GM19467 (cell line): ENCODE data around the gene NIN.
"Not testable (repeated sequence)": the region's sequence is repeated elsewhere in the genome, so short reads cannot be mapped to it uniquely, and the experiment has no call there.

Experiments
- ATAC-seq: cut with Tn5 transposase; IDR thresholded peaks from one replicate; pipeline ENCODE4 v1.9.1; 2021; ENCODE audit warnings: mild to moderate bottlenecking, moderate library complexity; ENCODE audit not compliant: unreplicated experiment

The NIN gene

DNA sequence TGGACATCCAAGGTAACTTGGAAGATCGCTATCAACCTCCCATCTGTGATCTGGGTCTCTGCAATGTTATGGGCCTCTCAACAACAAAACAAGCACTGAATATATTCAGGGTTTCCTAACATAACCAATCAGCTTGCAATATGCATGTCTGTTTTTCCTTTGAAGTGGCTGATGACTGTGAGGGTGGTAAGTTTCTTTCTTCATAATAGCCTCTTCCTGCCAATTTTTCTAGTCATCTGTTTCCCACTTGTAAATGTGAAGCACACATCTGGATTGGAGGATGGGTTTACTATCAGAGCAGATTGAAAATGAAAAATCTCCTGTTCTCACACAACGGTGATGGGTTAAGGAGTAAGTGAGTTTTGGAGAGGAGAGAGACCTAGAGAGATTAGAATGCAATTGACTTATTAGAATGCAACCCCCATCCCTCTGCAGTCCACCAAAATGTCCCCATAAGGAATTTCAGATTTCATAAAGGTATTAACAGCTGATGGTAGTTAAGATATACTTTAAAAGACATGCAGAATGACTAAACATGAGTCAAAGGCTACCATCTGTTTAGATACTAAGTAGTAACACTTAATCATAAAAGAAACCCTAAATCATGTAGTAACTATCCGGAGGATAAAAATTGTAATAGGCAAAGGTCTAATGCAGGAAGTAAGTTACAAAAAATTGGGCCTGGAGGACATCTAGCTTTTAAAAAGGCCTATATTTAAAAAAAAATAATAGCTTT, 104.4 kb downstream of the NIN start:
- ATAC-seq = no peak

DNA sequence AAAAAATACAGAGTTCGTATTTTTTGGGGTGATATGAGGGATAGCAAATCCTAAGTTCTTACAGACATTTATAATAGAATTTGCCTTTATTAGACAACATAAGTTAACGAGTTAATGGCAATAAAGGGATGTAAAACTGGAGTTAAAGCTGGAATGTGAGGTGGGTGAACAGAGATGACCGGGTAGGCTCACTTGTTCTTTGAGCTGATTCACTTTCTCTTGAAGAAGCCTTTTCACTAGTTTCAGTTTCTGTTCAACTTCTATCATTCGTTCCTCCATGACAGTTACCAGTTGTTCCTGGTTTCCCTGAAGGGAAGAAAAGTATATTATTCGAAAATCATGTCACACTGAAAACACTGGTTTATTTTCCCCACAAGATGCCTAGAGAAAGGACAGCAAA, 105.2 kb downstream of the NIN start:
- ATAC-seq = no peak

DNA sequence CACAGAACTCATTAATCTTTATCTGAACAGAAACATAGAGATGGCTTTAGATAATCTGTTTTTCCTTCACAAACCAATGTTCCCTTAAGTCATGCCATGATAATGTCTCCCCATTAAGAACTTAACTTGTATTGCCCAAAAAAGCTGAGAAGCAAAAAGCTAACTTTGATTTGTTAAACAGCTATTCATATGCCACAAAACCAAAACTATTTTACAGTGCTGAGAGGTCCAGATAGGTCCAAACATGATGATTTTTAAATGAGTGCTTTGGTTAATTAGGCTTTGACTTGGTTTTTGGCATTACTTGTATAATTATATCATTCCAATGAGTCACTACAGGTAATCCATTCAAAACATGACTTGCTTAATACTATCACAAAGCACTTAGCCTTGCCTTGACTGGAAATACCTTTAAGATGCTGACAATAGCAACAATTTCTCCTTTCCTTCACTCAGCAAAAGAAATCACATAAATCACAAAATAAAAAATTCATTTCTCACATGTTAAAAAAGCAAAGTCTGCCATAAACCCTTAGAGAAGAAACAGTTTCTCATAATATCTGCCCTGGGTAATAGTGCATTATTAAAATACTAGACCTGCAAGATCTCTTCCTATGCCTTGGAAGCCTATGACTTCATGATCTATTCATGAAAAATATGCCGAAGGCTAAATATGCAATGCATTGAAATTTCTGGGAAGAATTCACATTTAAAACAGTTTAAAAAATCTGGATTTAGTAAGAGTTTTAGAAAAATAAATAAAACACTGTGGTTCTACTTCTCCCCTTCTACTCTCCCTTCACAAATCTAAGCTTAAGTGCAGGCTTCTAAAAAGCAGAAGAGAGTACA, 110.8 kb downstream of the NIN start:
- ATAC-seq = no peak

DNA sequence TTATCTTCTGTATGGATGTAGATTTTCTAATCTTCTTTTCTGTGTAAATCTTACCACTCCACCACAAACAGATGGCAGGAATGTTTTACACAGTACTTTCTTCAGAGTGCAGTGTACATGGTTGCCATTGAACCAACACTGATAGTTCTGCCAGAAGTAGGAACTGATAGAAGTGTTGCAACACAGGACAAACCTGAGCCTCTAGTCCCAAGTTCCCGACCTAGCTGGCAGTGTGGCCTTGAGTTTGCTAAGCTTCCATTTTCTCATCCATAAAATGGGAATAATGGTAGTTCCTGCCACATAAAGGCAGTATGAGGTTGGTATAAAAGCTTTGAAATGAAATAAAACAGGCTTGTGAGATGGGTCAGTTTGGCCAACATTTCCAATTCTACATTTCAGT, 112.0 kb downstream of the NIN start:
- no peak for ATAC-seq

DNA sequence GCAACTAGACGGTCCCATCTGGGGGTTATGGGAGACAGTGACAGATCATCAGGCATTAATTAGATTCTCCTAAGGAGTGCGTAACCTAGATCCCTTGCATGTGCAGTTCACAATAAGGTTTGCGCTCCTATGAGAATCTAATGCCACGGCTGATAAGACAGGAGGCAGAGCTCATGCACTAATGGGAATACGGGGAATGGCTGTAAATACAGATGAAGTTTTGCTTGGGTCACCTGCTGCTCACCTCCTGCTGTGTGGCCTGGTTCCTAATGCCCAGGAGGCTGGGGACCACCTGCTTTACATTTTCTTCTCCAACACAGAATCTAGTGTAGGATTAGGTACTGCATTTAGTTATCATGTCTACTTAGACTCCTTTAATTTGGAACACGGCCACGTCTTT, 113.2 kb downstream of the NIN start:
- no peak for ATAC-seq

DNA sequence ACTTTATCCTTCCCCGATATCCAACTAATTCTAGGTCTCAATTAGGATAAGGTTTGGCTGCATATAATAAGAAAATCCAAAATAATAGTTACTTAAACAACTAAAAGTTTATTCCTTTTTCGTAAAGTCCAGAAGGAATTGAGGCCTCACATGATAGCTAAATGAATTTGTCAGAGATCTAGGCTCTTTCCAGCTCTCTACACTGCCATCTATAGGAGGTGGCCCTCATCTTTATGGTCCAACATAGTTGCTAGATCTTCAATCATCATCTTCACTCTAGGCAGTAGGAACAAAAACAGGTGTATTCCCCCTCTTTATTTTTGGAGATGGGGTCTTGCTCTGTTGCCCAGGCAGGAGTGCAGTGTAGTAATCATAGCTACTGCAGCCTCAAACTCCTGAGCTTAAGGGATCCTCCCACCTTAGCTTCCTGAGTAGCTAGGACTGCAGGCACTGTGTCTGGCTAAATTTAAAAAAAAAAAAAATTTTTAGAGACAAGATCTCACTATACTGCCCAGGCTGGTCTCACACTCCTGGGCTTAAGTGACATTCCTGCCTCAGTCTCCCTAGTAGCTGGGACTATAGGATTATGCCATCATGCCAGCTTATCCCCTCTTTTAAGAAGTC, 116.4 kb downstream of the NIN start:
- ATAC-seq = no peak

DNA sequence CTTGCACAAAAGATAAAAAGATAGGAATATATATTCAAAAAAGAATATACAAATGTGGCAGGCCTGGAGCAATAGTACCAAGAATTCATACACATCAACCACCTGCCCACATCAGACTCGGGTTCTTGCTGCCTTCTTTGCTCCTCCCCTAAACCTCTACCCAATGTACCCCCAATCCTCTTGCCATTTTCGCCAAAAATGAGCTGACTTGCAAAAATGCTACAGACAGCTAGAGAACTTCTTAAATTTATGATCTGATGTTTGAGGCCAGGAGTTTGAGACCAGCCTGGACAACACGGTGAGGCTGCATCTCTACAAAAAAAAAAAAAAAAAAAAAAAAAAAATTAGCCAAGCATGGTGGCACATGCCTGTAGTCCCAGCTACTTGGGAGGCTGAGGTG, 119.9 kb downstream of the NIN start:
- ATAC-seq = no peak

DNA sequence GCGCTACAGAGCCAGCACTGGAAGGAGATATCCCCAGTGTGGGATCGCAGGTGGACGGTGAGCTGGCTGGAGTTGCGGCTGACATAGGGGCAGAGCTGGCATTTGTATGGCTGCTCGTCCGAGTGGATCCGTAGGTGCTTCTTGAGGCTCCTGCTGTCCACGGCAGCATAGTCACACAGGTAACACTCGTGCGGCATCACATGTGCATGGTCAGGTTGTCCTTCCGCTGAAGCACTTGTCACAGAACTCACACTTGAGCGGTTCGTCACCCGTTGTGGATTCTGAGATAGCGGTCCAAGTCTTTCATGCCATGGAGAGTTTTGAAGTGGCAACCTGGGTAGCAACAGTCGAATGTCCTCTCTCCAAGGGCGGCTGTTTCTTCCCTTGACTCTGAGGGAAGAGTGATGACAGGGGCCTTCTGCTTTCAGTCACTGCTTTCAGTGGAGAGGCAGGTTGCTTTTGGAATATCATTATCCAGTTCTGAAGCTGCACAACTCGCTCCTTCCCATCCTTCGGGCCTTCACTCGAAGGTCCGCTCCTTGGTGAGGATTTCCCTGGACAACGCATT, 125.9 kb downstream of the NIN start:
- ATAC-seq = no peak

DNA sequence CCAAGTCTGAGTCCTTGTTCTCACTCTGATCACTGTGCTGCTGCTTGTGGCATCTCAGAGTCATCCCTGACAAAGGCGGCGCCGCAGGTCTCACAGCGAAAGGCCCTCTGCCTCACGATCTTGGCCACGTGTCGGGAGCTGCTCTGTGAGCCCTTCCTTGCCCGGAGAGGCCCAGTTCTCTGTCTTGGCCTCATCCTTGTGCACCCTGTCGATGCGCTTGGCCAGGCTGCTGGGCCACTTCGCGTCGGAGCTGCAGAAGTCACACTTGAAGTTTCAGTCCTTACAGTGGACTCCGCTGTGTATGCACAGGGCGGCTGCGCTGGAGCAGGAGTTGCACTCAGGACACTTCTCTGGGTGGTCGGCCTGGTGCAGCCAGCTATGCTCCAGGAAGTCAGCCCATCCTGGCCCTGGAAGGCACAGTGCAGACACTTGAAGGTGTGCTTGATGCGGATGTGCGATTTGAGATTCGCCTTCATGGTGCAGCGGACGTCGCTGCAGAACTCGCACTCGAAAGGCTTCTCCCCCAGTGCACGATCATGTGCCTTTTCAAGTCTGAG, 126.4 kb downstream of the NIN start:
- ATAC-seq = no peak

DNA sequence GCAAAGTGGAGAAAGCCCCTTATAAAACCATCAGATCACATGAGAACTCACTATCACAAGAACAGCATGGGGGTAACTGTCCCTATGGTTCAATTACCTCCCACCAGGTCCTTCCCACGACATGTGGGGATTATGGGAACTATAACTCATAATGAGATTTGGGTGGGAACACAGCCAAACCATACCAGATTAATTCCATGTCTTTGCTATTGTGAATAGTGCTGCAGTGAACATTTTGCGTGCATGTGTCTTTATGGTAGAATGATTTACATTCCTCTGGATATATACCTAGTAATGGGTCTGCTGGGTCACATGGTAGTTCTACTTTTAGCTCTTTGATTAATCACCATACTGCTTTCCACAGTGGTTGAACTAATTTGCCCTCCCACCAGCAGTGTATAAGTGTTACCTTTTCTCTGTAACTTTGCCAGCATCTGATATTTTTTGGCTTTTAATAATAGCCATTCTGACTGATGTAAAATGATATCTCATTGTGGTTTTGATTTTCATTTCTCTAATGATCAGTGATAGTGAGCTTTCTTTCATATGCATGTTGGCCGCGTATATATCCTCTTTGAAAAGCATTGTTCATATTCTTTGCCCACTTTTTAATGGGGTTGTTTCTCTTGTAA, 133.2 kb downstream of the NIN start:
- ATAC-seq = no peak

DNA sequence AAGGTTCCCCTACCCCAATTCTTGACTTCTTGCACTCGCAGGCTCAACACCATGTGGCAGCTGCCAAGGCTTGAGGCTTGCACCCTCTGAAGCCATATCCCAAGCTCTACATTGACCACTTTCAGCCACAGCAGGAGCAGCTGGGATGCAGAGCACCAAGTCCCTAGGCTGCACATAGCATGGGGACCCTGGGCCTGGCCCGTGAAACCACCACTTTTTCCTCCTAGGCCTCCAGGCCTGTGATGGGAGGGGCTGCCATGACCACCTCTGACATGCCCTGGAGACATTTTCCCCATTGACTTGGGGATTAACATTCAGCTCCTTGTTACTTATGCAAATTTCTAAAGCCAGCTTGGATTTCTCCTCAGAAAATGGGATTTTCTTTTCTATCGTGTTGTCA, 136.7 kb downstream of the NIN start:
- not testable (repeated sequence) for ATAC-seq

DNA sequence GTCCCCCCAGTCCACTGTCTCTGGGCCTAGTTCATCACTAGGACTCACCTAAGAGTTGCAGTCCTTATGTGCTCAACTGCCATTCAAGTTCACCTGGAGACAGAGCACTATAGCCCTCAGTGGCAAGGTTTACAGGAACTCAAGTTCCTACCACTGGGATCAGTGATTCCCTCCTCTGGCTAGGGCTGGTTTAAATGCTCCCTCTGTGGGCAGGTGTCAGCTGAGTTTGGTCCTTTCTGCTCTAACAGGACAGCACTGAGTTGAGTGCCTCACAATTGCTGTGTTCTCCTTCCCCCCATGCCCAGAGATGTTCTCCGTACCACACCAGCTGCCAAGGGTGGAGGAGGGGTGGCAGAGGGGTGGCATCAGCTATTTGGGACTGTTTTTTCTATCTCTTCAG, 142.1 kb downstream of the NIN start:
- no peak for ATAC-seq

DNA sequence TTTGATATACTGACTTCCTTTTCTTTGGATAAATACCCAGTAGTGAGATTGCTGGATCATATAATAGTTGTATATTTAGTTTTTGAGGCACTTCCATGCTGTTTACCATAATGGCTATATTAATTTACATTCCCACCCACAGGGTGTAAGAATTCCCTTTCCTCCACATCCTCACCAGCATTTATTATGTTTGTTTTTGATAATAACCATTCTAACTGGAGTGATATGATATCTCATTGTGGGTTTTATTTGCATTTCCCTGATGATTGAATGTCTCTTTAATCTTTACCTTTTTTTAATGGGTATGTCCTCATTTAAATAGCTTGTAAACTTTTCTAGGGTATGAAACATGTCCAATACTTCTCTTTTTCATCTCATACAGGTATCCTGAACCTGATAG, 151.3 kb downstream of the NIN start:
- no peak for ATAC-seq

DNA sequence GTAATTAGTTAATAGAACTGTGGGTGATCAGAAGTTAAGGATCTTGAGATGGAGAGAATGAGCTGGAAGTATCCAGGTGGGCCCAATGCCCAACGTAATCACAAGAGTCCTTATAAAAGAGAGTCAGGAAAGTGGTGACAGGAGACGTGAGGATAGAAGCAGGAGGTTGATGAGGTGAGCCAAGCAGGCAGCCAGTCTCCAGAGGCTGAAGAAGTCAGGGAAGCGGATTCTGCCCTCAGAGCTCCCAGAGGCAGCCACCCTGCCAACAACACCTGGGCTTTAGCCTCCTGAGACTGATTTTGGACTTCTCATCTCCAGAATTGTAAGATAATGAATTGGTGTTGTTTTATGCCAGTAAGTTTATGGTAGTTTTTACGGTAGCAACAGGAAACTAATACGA, 152.8 kb downstream of the NIN start:
- ATAC-seq = no peak

DNA sequence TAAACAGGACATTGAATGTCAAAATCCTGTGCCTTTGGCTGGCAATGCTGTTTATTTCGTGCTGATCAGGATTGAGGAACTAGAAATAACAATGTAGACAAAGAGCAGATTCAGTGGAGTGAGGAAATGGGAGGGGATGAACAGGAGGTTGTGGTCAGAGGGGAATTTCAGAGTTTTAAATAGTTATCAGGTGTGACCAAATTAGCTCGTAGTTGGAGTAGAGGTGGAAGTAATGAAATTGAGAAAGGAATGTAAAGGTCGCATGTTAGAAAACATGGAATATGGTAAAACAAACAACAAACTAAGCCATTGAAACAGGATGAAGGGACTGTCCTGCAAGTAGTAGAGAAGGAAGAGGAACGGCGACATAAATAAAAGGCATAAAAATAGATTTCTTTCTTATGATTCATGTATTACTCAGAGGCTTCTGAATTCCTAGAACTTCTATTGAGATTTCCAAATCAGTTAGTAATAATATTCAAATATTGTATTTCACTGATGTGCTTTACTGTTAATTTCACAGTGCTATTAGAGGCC, 153.4 kb downstream of the NIN start:
- no peak for ATAC-seq

DNA sequence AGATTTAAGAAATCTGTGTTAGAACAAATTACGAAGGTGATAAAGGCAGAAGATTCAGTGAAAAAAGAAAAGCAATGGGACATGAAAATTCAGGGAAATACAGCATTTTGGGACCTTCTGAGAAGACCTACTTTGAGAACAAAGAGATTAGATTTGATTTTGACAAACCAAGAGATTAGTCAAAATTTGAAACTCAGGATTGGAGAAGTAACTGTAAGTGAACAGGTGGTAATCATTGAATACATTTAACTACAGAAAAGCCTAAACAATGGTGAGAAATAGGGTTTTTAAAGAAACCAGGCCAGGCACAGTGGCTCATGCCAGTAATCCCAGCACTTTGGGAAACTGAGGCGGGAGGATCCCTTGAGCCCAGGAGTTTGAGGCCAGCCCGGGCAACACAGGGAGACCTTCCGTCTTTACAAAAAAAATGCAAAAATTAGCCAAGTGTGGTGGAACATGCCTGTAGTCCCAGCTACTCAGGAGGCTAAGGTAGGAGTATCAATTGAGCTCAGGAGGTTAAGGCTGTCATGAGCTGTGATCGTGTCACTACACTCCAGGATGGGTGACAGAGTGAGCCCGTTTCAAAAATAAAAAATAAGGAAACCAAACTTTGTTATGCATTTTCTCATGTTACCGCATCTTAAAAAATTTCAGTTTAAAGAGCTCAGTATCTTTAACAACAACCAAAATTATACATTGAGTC, 154.0 kb downstream of the NIN start:
- ATAC-seq = no peak

DNA sequence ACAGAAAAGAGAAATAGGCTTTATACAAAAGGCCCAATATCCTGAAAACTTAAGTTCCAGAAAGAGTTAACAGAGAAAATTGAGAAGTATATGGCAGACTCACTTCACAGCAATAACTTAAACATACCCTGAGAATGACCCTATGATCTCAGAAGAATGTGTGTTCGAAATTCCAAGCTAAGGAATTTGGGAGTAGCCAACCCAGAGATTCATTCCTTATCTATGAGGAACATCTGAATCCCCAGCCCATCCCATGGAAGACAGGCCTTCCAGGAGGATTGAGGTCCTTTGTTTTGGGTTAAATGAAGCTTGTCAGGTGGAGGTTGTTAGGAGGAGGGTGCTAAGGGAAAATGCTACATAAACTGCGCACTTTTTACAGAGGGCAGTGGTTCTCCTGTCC, 155.4 kb downstream of the NIN start:
- no peak for ATAC-seq

DNA sequence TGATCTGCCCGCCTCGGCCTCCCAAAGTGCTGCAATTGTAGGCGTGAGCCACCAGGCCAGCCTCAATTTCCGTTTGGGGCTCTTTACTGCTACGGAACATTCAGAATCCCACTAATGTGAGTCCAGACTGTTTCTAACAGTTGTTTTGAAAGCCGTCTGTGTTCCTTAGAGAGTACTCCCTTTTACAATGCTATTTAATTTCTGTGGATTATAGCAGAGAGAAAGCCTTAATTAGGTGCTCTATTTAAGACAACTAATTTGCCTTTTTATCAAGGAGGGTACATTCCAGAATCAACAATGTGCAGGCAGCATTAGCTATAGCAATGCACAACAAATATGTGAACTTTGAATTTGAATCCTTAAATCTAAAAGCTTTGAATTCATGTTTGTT, 160.1 kb downstream of the NIN start:
- ATAC-seq = no peak

DNA sequence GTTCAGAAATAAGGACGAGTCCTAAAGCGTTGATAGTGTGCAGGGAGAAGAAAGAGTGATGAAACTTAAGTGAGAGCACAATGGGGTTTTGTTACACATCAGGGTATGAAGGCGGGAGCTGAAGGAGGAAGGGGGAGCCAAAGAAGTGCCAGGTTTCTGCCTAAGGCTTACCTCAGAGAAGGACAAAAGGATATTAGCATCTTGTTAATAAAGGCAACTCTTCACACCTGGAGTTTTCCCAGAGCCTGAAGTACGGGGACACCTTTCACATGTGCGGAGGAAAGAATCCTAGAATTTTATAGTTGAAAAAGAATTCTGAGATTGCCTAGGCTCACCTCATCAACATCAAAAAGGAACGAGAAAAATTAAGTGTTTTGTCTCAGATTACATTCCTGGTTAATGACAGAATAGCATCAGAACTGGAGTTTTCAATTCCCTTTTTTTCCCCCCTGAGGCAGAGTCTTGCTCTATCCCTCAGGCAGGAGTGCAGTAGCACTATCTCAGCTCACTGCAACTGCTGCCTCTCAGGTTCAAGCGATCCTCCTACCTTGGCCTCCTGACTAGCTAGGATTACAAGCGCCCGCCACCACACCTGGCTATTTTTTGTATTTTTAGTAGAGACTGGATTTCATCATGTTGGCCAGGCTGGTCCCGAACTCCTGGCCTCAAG, 160.6 kb downstream of the NIN start:
- no peak for ATAC-seq
